H1 (cell line): ENCODE measurements around the gene ZFYVE19. TPM values are rescaled to one million over a fixed set of nuclear protein-coding genes. Genes with fewer than 3 reads are reported as not detected.
A peak's percentile ranks its signal among the peaks of the same experiment; 100 is the strongest.

Experiments
- ASH2L ChIP-seq: fragments of 200-600, 300-600 bp; sonication (generic); IDR thresholded peaks from one replicate; pipeline ENCODE4 v1.7.1; 2017; ENCODE audit warnings: low read length
- CTBP2 ChIP-seq: IDR thresholded peaks from 2 replicates; pipeline ENCODE4 v1.7.0; 2011; ENCODE audit warnings: borderline replicate concordance, mild to moderate bottlenecking, moderate library complexity, mixed read lengths, low read length; ENCODE audit not compliant: insufficient read depth, insufficient read length
- EZH2 ChIP-seq: fragments of 200-600 bp; sonication (generic); IDR thresholded peaks from 2 replicates; pipeline ENCODE4 v1.7.1; 2012; ENCODE audit warnings: low read depth, mild to moderate bottlenecking, moderate library complexity, low read length, inconsistent platforms; ENCODE audit not compliant: severe bottlenecking
- HDAC2 ChIP-seq, 2 experiments: fragments of 300-600 bp in 1 of 2; sonication (generic) in 1 of 2; IDR thresholded peaks; 2 replicates each; pipeline ENCODE4 v1.6.1; 2011 to 2012; ENCODE audit warnings: low read depth in 2 of 2, low read length in 2 of 2, mild to moderate bottlenecking in 2 of 2, moderate library complexity in 2 of 2, borderline replicate concordance in 1 of 2, inconsistent platforms in 1 of 2
- NRF1 ChIP-seq: IDR thresholded peaks from 2 replicates; pipeline ENCODE4 v1.6.1; 2011; ENCODE audit warnings: mild to moderate bottlenecking, low read depth, low read length, improper control_type of control experiment
- SIX5 ChIP-seq: IDR thresholded peaks from 2 replicates; pipeline ENCODE4 v1.6.1; 2011; ENCODE audit warnings: mild to moderate bottlenecking, low read depth, low read length
- polyA plus RNA-seq, 7 experiments: library from polyadenylated mRNA; depleted of rRNA in 3 of 7; stranded (reverse) in 5 of 7; unstranded in 2 of 7; fragments of >200 nt in 5 of 7; fragments of 200-250 nt in 2 of 7; gene quantifications; 1 replicate in 5 of 7; 2 replicates in 1 of 7; 4 replicates in 1 of 7; pipeline versions ENCODE4 v1.2.1 to v1.2.3, GENCODE V29; 2011 to 2013; ENCODE audit warnings: missing spikeins in 2 of 7, mixed read lengths in 2 of 7
- total RNA-seq: library from RNA; stranded (reverse); fragmentation: NEBNext Ultra II Directional; extraction: Animal tissue kit (Norgen Biotek cat#: 25700); gene quantifications from 2 replicates; pipeline ENCODE4 v1.2.1, GENCODE V29; 2021
- TF ChIP-seq, protein P1 (sequence below): fragments of 300-600 bp; sonication (generic); IDR thresholded peaks from 2 replicates; pipeline ENCODE4 v1.7.1; 2012; ENCODE audit warnings: low read length, moderate library complexity, mild to moderate bottlenecking, inconsistent platforms; ENCODE audit not compliant: insufficient replicate concordance
- TF ChIP-seq, protein P2 (sequence below): IDR thresholded peaks from 2 replicates; pipeline ENCODE4 v1.6.1; 2012; ENCODE audit warnings: inconsistent platforms

The ZFYVE19 gene
- total and polyA plus RNA-seq, 2 of the 8 experiments (the other 6 are each of a cell fraction or from before 2014, with no cell fraction given) = 11.2 to 21.8 TPM

DNA sequence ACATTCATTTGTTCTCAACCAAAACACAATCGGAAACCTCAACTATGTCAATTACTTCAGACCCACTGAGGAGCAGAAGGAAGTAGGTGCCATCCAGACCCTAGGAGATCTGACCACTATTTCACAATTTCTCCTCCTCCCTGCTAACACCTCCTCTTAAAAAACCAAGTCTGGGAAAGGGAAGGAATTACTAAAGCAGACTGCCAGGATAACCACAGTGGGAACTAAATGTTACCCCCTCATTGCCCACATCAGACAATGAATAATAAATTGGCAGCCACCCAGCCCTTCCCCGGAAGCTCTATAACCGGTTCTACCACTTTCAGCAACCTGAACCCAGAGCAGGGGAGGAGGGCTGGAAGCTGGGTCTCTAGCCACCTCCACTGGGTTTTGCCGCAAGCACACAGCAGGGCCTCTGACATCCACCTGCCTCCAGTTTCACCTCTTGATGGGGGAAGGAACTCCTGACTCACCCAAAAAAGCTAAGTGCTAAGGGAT, 19.5 kb upstream of the ZFYVE19 start (continued):
- TF ChIP-seq, protein P1, sequence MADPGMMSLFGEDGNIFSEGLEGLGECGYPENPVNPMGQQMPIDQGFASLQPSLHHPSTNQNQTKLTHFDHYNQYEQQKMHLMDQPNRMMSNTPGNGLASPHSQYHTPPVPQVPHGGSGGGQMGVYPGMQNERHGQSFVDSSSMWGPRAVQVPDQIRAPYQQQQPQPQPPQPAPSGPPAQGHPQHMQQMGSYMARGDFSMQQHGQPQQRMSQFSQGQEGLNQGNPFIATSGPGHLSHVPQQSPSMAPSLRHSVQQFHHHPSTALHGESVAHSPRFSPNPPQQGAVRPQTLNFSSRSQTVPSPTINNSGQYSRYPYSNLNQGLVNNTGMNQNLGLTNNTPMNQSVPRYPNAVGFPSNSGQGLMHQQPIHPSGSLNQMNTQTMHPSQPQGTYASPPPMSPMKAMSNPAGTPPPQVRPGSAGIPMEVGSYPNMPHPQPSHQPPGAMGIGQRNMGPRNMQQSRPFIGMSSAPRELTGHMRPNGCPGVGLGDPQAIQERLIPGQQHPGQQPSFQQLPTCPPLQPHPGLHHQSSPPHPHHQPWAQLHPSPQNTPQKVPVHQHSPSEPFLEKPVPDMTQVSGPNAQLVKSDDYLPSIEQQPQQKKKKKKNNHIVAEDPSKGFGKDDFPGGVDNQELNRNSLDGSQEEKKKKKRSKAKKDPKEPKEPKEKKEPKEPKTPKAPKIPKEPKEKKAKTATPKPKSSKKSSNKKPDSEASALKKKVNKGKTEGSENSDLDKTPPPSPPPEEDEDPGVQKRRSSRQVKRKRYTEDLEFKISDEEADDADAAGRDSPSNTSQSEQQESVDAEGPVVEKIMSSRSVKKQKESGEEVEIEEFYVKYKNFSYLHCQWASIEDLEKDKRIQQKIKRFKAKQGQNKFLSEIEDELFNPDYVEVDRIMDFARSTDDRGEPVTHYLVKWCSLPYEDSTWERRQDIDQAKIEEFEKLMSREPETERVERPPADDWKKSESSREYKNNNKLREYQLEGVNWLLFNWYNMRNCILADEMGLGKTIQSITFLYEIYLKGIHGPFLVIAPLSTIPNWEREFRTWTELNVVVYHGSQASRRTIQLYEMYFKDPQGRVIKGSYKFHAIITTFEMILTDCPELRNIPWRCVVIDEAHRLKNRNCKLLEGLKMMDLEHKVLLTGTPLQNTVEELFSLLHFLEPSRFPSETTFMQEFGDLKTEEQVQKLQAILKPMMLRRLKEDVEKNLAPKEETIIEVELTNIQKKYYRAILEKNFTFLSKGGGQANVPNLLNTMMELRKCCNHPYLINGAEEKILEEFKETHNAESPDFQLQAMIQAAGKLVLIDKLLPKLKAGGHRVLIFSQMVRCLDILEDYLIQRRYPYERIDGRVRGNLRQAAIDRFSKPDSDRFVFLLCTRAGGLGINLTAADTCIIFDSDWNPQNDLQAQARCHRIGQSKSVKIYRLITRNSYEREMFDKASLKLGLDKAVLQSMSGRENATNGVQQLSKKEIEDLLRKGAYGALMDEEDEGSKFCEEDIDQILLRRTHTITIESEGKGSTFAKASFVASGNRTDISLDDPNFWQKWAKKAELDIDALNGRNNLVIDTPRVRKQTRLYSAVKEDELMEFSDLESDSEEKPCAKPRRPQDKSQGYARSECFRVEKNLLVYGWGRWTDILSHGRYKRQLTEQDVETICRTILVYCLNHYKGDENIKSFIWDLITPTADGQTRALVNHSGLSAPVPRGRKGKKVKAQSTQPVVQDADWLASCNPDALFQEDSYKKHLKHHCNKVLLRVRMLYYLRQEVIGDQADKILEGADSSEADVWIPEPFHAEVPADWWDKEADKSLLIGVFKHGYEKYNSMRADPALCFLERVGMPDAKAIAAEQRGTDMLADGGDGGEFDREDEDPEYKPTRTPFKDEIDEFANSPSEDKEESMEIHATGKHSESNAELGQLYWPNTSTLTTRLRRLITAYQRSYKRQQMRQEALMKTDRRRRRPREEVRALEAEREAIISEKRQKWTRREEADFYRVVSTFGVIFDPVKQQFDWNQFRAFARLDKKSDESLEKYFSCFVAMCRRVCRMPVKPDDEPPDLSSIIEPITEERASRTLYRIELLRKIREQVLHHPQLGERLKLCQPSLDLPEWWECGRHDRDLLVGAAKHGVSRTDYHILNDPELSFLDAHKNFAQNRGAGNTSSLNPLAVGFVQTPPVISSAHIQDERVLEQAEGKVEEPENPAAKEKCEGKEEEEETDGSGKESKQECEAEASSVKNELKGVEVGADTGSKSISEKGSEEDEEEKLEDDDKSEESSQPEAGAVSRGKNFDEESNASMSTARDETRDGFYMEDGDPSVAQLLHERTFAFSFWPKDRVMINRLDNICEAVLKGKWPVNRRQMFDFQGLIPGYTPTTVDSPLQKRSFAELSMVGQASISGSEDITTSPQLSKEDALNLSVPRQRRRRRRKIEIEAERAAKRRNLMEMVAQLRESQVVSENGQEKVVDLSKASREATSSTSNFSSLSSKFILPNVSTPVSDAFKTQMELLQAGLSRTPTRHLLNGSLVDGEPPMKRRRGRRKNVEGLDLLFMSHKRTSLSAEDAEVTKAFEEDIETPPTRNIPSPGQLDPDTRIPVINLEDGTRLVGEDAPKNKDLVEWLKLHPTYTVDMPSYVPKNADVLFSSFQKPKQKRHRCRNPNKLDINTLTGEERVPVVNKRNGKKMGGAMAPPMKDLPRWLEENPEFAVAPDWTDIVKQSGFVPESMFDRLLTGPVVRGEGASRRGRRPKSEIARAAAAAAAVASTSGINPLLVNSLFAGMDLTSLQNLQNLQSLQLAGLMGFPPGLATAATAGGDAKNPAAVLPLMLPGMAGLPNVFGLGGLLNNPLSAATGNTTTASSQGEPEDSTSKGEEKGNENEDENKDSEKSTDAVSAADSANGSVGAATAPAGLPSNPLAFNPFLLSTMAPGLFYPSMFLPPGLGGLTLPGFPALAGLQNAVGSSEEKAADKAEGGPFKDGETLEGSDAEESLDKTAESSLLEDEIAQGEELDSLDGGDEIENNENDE = no peak
- TF ChIP-seq SIX5 (no peak), CTBP2 (no peak), EZH2 (no peak), HDAC2 (IDR thresholded peaks at IDR 0.05; ENCODE audit: borderline replicate concordance in 1 of 2, low read depth in 2 of 2, low read length in 2 of 2) (no peak; a peak in 1 of 4 replicates), NRF1 (no peak), ASH2L (peak; percentile 95)
- TF ChIP-seq, protein P2, sequence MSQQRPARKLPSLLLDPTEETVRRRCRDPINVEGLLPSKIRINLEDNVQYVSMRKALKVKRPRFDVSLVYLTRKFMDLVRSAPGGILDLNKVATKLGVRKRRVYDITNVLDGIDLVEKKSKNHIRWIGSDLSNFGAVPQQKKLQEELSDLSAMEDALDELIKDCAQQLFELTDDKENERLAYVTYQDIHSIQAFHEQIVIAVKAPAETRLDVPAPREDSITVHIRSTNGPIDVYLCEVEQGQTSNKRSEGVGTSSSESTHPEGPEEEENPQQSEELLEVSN = no peak
